GM18873 (cell line): Measurements from ENCODE around the gene TMEM167B.
"Not testable (repeated sequence)": the region's sequence is repeated elsewhere in the genome, so short reads cannot be mapped to it uniquely, and the experiment has no call there.

Experiments used
- ATAC-seq: cut with Tn5 transposase; IDR thresholded peaks from one replicate; pipeline ENCODE4 v1.9.1; 2021; ENCODE audit warnings: mild to moderate bottlenecking, moderate library complexity, moderate number of reproducible peaks; ENCODE audit not compliant: unreplicated experiment, low FRiP score

Gene TMEM167B

GRCh38 chr1:109112652-109113285 is 22.2 kb downstream of the TMEM167B start:
- ATAC-seq = no peak

- ATAC-seq = no peak
Observed at GRCh38 chr1:109113590-109114341, 23.2 kb downstream of the TMEM167B start, which contains the start of gene ELAPOR1. ELAPOR1 (plus strand) TSS chr1:109114115; CDS start chr1:109114184, 69 bp downstream.

- ATAC-seq = no peak
Observed at GRCh38 chr1:109114342-109114674, 23.7 kb downstream of the TMEM167B start.

- ATAC-seq = no peak
Observed at GRCh38 chr1:109115685-109116084, 25.1 kb downstream of the TMEM167B start.

GRCh38 chr1:109116286-109116685 is 25.7 kb downstream of the TMEM167B start:
- no peak for ATAC-seq

- ATAC-seq = no peak
Observed at GRCh38 chr1:109118089-109118488, 27.5 kb downstream of the TMEM167B start.

GRCh38 chr1:109120356-109120755 is 29.8 kb downstream of the TMEM167B start:
- ATAC-seq = no peak

GRCh38 chr1:109131059-109131458 is 40.5 kb downstream of the TMEM167B start:
- ATAC-seq = no peak

GRCh38 chr1:109131800-109132199 is 41.2 kb downstream of the TMEM167B start:
- ATAC-seq = no peak

- no peak for ATAC-seq
Observed at GRCh38 chr1:109133002-109133706, 42.6 kb downstream of the TMEM167B start.

GRCh38 chr1:109133815-109134214 is 43.3 kb downstream of the TMEM167B start:
- ATAC-seq = no peak

- no peak for ATAC-seq
Observed at GRCh38 chr1:109134423-109134822, 43.9 kb downstream of the TMEM167B start.

GRCh38 chr1:109135940-109136339 is 45.4 kb downstream of the TMEM167B start:
- ATAC-seq = no peak

- no peak for ATAC-seq
Observed at GRCh38 chr1:109136766-109137165, 46.2 kb downstream of the TMEM167B start.

- ATAC-seq = no peak
Observed at GRCh38 chr1:109137958-109138357, 47.4 kb downstream of the TMEM167B start.

- ATAC-seq = no peak
Observed at GRCh38 chr1:109138358-109138757, 47.8 kb downstream of the TMEM167B start.

GRCh38 chr1:109140392-109140791 is 49.8 kb downstream of the TMEM167B start:
- no peak for ATAC-seq

GRCh38 chr1:109142260-109142659 is 51.7 kb downstream of the TMEM167B start:
- ATAC-seq = no peak

GRCh38 chr1:109142725-109143124 is 52.2 kb downstream of the TMEM167B start:
- not testable (repeated sequence) for ATAC-seq
